ENCODE measurements around the gene C1QBP. TPM values are rescaled to one million over a fixed set of nuclear protein-coding genes. Genes with fewer than 3 reads are reported as not detected.

C1QBP gene
- total and polyA plus RNA-seq, 2 of the 4 experiments (the other 2 are of a cell fraction), result 172 to 173 TPM

DNA sequence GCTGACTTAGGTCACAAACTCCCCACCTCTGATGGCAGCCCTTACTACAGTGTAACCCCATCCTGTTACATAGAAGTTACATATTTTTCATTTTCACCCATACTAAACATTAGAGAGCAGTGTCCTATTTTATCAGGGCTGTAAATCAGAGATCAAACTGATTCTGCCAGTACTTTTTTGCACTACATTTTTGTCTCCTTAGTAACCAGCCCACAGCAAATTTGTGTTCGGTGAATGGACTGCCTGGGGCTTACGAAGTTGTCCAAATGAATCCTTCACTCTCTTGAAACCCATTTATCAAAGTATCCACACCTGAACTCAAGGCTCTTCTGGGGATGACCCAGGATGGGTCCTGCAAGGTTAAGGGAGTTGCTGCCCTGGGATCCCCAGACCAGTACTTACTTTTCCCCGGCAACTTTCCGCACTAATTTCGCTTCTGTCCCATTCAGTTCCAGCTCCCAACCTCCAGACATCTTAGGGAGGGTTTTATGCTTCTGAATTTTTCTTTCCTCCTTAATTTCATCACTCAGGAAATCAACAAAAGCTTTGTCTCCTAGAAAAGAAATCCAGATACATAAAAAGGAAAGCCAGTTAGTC is 1.1 kb downstream of the C1QBP start:
- Histone ChIP-seq H3K4ac (ENCODE audit: low read depth, low read length) (no peak overlapping the region), H2BK15ac (ENCODE audit: low read depth, low read length) (no peak overlapping the region), H3K27ac (ENCODE audit: insufficient read depth, low read length) (peak overlapping the region; percentile 53; the same call in 1 of the 2 replicates), H3K9me1 (ENCODE audit: insufficient read depth, low read length) (peaks cover 3% of the 10 kb centered on the region; the same call in 1 of the 2 replicates), H3K4me1 (ENCODE audit: control insufficient read depth, insufficient read depth, low read length) (peaks cover 7% of the 10 kb centered on the region), H2AK9ac (replicated peaks; ENCODE audit: low read depth, low read length, poor library complexity) (peak overlapping the region; percentile 38), H4K8ac (ENCODE audit: low read depth in 2 of 2, low read length in 2 of 2) (peak overlapping the region in 1 of 2 experiments; percentile 58; a peak in 1 of 4 replicates), H2BK120ac (ENCODE audit: low read depth, low read length) (no peak overlapping the region), H4K20me1 (ENCODE audit: insufficient read depth, low read length) (peaks cover 11% of the 10 kb centered on the region), H2BK20ac (ENCODE audit: low read depth, low read length) (no peak overlapping the region), H3K23ac (ENCODE audit: low read depth, low read length) (peak overlapping the region; percentile 83; the same call in 1 of the 2 replicates), H3K9me3 (ENCODE audit: control insufficient read depth, insufficient read depth, low read length) (no peaks in the 10 kb centered on the region), H3K36me3 (ENCODE audit: control insufficient read depth, insufficient read depth, low read length) (peaks cover 36% of the 10 kb centered on the region), H3K18ac (ENCODE audit: low read depth, low read length) (no peak overlapping the region), H3K4me3 (ENCODE audit: insufficient read depth, low read depth, low read length) (peak overlapping the region; percentile 82), H4K5ac (ENCODE audit: low read depth, low read length) (no peak overlapping the region), H3K79me1 (ENCODE audit: low read depth in 1 of 2, low read length in 2 of 2) (peaks cover 22 to 61% of the 10 kb centered on the region in 2 experiments), H3K56ac (ENCODE audit: extremely low read depth, insufficient read depth, low read length) (peak overlapping the region; percentile 50; the same call in 1 of the 2 replicates), H3K4me2 (ENCODE audit: low read depth, low read length) (peak overlapping the region; percentile 84), H2AFZ (replicated peaks; ENCODE audit: low read length, poor library complexity) (no peak overlapping the region), H3K27me3 (ENCODE audit: control insufficient read depth, insufficient read depth, low read length) (no peaks in the 10 kb centered on the region), H2AK5ac (ENCODE audit: low read depth, low read length) (no peak overlapping the region), H3K9ac (ENCODE audit: low read depth, low read length) (peak overlapping the region; percentile 89), H2BK5ac (ENCODE audit: low read depth, low read length, poor library complexity, severe bottlenecking) (peak overlapping the region; percentile 5), H4K91ac (ENCODE audit: insufficient read depth, low read depth, low read length) (no peak overlapping the region), H3K14ac (replicated peaks; ENCODE audit: low read depth, low read length) (no peak overlapping the region)
- in situ Hi-C loops (cut with MboI; ENCODE audit: low sequenced_read_pairs) (no loop called here), intact Hi-C loops (cut with micrococcal nuclease) (no loop called here), dilution Hi-C loops (cut with HindIII; ENCODE audit: low sequenced_read_pairs, unreplicated experiment) (no loop called here)
- no CpG with 5 or more reads among the region's 5 CpGs for WGBS, 2 experiments (ENCODE audit: extremely low coverage in 2 of 2, insufficient read length in 1 of 2)
- no peak for ATAC-seq (ENCODE audit: low read depth)
- no TSS peak for BruUV-seq (replicated peaks)
- TF ChIP-seq SMC3 (IDR thresholded peaks at IDR 0.05; ENCODE audit: low read depth, low read length) (no peak), RAD21 (IDR thresholded peaks at IDR 0.05; ENCODE audit: low read length) (no peak), FOS (IDR thresholded peaks at IDR 0.05; ENCODE audit: low read depth, low read length) (no peak), CHD1 (IDR thresholded peaks at IDR 0.05; ENCODE audit: low read depth, low read length) (no peak), RFX5 (IDR thresholded peaks at IDR 0.05; ENCODE audit: low read depth, low read length) (no peak), RCOR1 (IDR thresholded peaks at IDR 0.05; ENCODE audit: insufficient replicate concordance, low read length) (no peak), MXI1 (IDR thresholded peaks at IDR 0.05; ENCODE audit: borderline replicate concordance, low read depth, low read length) (no peak), NFE2L2 (IDR thresholded peaks at IDR 0.05; ENCODE audit: low read depth, low read length) (no peak)
- TF ChIP-seq, protein P1, sequence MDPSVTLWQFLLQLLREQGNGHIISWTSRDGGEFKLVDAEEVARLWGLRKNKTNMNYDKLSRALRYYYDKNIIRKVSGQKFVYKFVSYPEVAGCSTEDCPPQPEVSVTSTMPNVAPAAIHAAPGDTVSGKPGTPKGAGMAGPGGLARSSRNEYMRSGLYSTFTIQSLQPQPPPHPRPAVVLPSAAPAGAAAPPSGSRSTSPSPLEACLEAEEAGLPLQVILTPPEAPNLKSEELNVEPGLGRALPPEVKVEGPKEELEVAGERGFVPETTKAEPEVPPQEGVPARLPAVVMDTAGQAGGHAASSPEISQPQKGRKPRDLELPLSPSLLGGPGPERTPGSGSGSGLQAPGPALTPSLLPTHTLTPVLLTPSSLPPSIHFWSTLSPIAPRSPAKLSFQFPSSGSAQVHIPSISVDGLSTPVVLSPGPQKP (IDR thresholded peaks at IDR 0.05; ENCODE audit: borderline replicate concordance, low read depth, low read length), result no peak
- ChIA-PET POLR2A (ENCODE audit: unreplicated experiment) (no interaction called here), CTCF (interaction anchor here (1.3 kb wide), 1 partner anchor 32 kb away, joined by 4 read pairs; no protein-coding TSS in a partner anchor)
- peak; percentile 37 for DNase-seq
